Measurements from ENCODE around the gene JUNB.
A peak's percentile ranks its signal among the peaks of the same experiment; 100 is the strongest.
"Not testable (repeated sequence)": the region's sequence is repeated elsewhere in the genome, so short reads cannot be mapped to it uniquely, and the experiment has no call there.

Gene JUNB

GRCh38 chr19:12789098-12789903 lies 2.0 kb upstream of the JUNB start:
- DNase-seq = no peak

DNA sequence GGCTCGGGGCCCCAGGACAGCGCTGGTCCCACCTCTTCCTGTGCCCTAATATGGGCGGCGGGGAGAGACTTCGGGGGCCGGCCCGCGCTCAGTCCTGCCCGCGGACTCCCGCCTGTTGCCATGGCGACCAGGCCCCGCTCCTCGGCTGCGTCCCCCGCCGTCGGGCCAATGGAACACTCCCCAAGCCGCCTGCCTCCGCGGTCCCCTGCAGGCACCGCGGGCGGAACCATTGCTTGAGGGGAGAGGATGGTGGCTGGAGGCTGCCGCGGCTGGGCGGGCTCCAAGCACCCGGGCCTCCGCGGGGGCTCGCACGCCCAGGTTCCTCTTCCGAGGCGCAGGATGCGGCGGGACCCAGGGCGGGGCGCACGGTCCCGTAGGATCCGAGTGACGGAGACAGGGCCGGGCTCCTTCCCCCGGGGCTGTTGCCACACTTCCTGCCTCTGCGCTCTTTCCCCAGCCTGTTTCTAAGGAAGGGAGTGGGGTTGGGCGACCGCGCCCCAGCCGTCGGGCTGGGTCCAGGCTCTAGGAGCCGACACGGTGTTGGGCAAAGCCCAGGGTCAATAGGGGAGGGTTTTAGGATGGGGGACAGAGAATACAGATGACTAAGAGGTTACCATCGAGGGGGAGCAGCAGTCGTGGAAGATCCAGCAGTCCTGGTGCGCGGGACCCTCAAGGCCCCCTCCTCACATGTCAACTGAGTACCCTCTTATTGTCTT lies 1.2 kb upstream of the JUNB start:
- DNase-seq = peak; percentile 78 to 79

- DNase-seq = no peak
Measured at GRCh38 chr19:12790628-12791344, 500 bp upstream of the JUNB start.

GRCh38 chr19:12792051-12792852 lies 966 bp downstream of the JUNB start:
- DNase-seq = peak; percentile 28 to 50

- DNase-seq = no peak
Measured at GRCh38 chr19:12792853-12793289, 1.6 kb downstream of the JUNB start.

DNA sequence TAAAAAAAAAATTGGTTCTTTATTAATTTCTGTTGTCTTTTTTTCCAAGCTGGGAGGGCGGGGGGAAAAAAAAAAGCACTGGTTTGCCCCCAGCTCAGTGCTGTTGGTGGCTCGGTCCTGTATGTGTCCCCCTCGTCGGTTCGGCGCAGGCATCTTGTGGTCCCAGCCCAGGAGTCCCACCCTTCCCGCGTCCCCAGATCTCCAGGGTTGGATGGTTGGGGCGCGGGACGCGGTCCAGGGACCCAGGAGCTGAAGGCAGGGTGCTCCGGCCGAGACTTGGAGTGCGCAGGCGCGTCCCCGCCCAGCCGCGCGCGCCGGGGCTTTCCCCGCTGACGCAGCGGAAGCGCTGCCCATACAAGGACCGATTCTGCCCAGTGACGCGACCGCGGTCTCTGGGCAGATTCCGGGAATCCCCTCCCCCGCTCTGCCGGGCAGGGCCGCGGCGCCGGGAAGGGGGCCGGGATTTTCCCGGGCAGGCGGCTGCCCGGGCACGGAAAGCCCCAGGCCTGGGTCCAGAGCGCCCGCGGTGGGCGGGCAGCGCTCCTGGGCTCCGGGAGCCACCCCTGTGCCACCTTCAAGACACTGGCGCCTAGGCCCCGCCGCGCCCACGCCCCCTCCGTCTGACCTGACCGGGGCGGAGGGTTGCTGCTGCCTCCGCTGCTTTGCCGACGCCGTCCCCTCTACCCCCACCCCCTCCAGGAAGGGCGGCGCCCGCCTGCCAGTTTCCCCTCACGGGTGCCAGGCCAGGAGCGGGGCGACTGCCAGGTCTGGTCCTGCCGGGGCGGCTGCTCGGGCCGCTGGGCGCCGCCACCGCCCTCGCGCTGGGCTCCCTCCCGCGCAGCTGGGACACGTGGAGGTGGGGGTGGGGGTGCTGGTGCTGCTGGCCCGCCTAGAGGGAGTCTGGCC lies 2.3 kb downstream of the JUNB start:
- DNase-seq = peak; percentile 79 to 85

- DNase-seq = no peak
Measured at GRCh38 chr19:12794196-12794941, 3.1 kb downstream of the JUNB start.

DNA sequence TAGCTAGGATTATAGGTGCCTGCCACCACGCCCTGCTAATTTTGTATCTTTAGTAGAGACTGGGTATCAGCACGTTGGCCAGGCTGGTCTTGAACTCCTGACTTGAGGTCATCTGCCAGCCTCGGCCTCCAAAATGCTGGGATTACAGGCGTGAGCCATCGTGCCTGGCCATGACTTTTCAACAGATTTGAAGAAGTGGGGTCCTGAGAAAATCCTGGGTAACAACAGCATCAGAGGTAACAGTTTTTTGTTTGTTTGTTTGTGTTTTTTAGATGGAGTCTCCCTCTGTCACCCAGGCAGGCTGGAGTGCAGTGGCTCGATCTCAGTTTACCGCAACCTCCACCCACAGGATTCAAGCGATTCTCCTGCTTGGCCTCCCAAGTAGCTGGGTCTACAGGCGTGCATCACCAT lies 3.7 kb downstream of the JUNB start:
- DNase-seq = no peak

- DNase-seq = peak; percentile 67 to 69
Measured at GRCh38 chr19:12796146-12797071, 5.1 kb downstream of the JUNB start.

GRCh38 chr19:12797141-12797587 lies 5.9 kb downstream of the JUNB start:
- DNase-seq = no peak

- DNase-seq = not testable (repeated sequence)
Measured at GRCh38 chr19:12797607-12798006, 6.3 kb downstream of the JUNB start.

- no peak for DNase-seq
Measured at GRCh38 chr19:12799742-12800465, 8.6 kb downstream of the JUNB start.

DNA sequence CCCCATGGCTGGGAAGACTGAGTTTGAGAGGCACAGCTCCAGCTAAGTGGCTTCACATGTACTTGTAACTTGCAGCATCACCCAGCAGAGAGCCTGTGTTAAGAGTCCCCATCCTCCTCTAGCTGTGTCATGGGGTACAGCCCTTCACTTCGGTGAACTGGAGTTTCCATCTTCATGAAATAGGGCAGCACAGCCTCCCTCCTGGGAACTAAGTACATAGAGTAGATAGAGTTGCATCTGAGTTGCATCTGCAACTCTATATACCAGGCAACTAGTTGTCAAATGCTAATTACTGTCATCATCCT lies 9.1 kb downstream of the JUNB start:
- no peak for DNase-seq

GRCh38 chr19:12800923-12801465 lies 9.7 kb downstream of the JUNB start:
- DNase-seq = no peak

DNA sequence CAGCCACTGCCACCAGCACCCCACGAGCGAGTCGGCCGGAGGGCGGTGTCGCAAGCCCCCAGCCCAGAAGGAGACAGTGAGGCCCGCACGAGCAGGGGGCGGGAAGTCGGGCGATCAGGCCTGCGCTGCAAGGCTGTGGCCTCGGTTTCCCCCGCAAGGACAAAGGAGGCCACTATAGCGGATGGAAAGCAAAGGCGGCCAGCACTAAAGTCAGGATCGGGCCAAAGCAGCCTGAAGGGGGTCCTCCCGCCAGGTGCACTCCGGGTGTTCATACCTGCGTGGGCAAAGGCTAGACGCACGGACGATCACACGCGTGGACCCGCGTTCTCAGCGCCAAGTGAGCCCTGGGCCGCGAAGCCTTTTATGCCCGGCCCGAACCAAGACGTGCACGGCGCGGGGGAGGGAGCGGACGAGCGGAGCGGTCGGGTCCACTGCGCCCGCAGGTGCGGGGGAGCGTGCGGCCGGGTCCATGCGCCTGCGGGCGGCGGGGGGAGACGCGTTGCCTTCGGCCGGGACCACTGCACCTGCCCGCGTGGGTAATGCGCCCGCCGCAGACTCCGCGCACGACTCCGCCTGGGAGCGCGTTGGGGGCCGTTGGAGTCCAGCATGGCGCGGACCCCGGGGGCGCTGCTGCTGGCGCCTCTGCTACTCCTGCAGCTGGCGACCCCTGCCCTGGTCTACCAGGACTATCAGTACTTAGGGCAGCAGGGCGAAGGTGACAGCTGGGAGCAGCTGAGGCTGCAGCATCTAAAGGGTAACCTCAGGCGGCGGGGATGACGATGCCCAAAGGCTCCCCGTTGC lies 10.4 kb downstream of the JUNB start, which contains the start of the genes PRDX2 and THSD8:
Gene PRDX2 (minus strand): TSS at position 335 of the 801 bp plus-strand sequence. CDS start 539 bp downstream, outside the sequence.
Gene THSD8 (plus strand): TSS at position 604 of the 801 bp plus-strand sequence. CDS start 3 bp downstream, at position 607.
- peak; percentile 54 to 59 for DNase-seq

DNA sequence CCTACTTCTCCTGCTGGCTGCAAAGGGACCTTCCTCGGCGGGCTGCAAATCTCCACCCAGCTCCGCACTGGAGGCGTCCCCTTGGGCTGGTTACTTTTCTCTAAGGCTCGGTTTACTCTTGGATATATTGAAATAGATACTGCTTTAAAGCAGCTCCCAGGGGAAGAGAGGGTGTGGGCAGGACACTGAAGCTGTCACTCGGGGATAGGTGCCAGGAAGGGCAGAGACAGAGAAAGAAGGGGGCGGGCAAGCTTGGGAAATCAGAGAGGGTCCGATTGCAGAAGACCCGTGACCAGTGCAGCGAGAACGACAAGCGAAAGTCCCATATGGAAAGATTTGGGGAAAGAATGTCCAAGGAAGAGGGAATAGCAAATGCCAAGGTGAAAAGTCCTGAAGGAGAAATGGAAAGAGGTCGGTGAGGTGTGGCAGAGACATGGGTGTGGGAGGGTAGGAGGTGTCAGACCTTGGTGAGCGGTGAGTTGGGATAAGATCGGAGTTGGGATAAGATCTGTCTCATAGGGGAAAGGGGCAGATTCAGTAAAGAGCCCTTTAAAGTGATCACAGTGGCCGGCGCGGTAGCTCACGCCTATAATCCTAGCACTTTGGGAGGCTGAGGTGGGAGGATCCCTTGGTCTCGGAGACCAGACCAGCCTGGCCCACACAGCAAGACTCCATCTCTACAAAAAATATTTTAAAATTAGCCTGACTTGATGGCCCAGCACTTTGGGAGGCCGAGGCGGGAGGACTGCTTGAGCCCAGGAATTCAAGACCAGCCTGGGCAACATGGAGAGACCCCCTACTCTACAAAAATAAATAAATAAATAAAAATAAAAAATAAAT lies 11.2 kb downstream of the JUNB start:
- no peak for DNase-seq

- no peak for DNase-seq
Measured at GRCh38 chr19:12804051-12804450, 12.8 kb downstream of the JUNB start.
